B cell (primary cell): ENCODE measurements around the gene MAML3.

Experiments used
- EZH2 ChIP-seq: IDR thresholded peaks from 2 replicates; pipeline ENCODE4 v1.6.1; 2012; ENCODE audit warnings: borderline replicate concordance, low read depth, mild to moderate bottlenecking, moderate library complexity, low read length; ENCODE audit not compliant: insufficient read depth, poor library complexity, severe bottlenecking
- TF ChIP-seq, protein P1 (sequence below): fragments of 200-600 bp; IDR thresholded peaks from one replicate; pipeline ENCODE4 v1.8.0; 2022; ENCODE audit warnings: antibody characterized with exemption, mild to moderate bottlenecking

DNA sequence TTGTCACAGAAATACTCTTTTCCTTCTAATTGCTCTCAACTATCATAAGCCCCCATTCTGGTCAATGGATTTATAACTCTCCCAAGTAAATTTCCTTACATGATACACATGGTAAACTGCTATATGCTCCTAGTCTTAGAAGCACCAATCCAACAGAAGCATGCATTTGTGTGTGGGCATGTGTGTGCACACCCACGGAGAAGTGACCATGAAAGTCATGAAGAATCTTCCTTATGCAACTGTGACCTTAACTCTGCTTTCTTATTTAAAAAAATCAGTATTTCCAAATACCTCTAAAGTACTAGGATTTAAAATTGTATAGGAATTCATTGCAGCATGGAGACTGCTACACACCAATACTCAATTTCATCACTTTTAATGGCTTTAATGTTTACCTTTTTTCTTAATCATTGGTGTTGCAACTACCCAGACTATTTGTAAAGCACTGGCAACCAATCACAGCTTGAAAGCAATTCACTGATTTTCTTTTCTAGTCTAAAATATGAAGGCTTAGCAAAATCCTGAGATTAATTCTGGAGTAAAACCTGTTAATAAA, 47.6 kb downstream of the MAML3 start:
- TF ChIP-seq, protein P1, sequence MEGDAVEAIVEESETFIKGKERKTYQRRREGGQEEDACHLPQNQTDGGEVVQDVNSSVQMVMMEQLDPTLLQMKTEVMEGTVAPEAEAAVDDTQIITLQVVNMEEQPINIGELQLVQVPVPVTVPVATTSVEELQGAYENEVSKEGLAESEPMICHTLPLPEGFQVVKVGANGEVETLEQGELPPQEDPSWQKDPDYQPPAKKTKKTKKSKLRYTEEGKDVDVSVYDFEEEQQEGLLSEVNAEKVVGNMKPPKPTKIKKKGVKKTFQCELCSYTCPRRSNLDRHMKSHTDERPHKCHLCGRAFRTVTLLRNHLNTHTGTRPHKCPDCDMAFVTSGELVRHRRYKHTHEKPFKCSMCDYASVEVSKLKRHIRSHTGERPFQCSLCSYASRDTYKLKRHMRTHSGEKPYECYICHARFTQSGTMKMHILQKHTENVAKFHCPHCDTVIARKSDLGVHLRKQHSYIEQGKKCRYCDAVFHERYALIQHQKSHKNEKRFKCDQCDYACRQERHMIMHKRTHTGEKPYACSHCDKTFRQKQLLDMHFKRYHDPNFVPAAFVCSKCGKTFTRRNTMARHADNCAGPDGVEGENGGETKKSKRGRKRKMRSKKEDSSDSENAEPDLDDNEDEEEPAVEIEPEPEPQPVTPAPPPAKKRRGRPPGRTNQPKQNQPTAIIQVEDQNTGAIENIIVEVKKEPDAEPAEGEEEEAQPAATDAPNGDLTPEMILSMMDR, result no peak
- no peak for TF ChIP-seq EZH2
